SK-N-SH (cell line): ENCODE data around the gene DNAJC4.

ENCODE experiments used
- RCOR1 ChIP-seq: fragments of 150-350 bp; IDR thresholded peaks from 2 replicates; pipeline ENCODE4 v1.6.1; 2017; ENCODE audit warnings: antibody characterized with exemption, low read length
- YY1 ChIP-seq: IDR thresholded peaks from 2 replicates; pipeline ENCODE4 v1.4.0; 2012; ENCODE audit warnings: low read depth, mild to moderate bottlenecking

DNA sequence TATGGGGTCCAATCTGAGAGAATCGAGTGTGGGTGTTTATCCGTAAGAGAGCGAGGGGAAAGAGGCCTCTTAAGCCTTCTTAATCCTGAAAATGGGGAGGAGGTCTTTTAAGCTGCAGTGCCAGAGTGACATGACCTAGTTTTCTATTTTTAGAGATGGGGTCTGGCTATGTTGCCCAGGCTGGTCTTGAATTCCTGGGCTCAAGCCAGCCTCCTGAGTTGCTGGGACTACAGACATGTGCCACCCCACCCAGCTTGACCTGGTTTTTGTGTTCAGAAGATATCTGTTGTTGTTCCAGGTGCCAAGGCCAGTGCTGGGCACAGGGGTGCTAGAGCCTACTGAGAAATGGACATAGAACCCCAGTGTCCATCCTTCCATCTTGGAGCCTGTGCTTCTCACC lies 52.7 kb downstream of the DNAJC4 start:
- TF ChIP-seq YY1 (no peak), RCOR1 (no peak)
